Ishikawa (cell line): ENCODE data around the gene MERTK.

ENCODE experiments used
- CEBPB ChIP-seq: IDR thresholded peaks from 2 replicates; pipeline ENCODE4 v1.6.1; 2012
- CREB1 ChIP-seq: IDR thresholded peaks from 2 replicates; pipeline ENCODE4 v1.6.1; 2012; ENCODE audit warnings: low read depth
- EGR1 ChIP-seq: IDR thresholded peaks from 2 replicates; pipeline ENCODE4 v1.6.1; 2012
- EP300 ChIP-seq: IDR thresholded peaks from 2 replicates; pipeline ENCODE4 v1.6.1; 2012; ENCODE audit warnings: borderline replicate concordance
- FOXM1 ChIP-seq: IDR thresholded peaks from 2 replicates; pipeline ENCODE4 v1.6.1; 2012; ENCODE audit warnings: low read depth, borderline replicate concordance
- NFIC ChIP-seq: IDR thresholded peaks from 2 replicates; pipeline ENCODE4 v1.6.1; 2012
- RAD21 ChIP-seq: IDR thresholded peaks from 2 replicates; pipeline ENCODE4 v1.6.1; 2012; ENCODE audit warnings: low read depth
- TAF1 ChIP-seq: IDR thresholded peaks from 2 replicates; pipeline ENCODE4 v1.6.1; 2012; ENCODE audit warnings: low read depth, mild to moderate bottlenecking
- TCF12 ChIP-seq: IDR thresholded peaks from 2 replicates; pipeline ENCODE4 v1.6.1; 2012; ENCODE audit warnings: low read depth
- TEAD4 ChIP-seq: IDR thresholded peaks from 2 replicates; pipeline ENCODE4 v1.6.1; 2012
- YY1 ChIP-seq: IDR thresholded peaks from 2 replicates; pipeline ENCODE4 v1.6.1; 2012; ENCODE audit warnings: low read depth
- ZBTB7A ChIP-seq: IDR thresholded peaks from 2 replicates; pipeline ENCODE4 v1.6.1; 2012; ENCODE audit warnings: low read depth
- TF ChIP-seq, protein P1 (sequence below): IDR thresholded peaks from 2 replicates; pipeline ENCODE4 v1.6.1; 2012
- TF ChIP-seq, protein P2 (sequence below): IDR thresholded peaks from 2 replicates; pipeline ENCODE4 v1.6.1; 2012; ENCODE audit warnings: low read depth, mild to moderate bottlenecking
- TF ChIP-seq, protein P3 (sequence below): IDR thresholded peaks from 2 replicates; pipeline ENCODE4 v1.6.1; 2012

MERTK gene

GRCh38 chr2:111951486-111951885, 53.1 kb downstream of the MERTK start:
- TF ChIP-seq EGR1: no peak
- TF ChIP-seq, protein P1, sequence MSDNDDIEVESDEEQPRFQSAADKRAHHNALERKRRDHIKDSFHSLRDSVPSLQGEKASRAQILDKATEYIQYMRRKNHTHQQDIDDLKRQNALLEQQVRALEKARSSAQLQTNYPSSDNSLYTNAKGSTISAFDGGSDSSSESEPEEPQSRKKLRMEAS: no peak
- no peak for TF ChIP-seq TCF12
- TF ChIP-seq TAF1: no peak
- TF ChIP-seq TEAD4: no peak
- no peak for TF ChIP-seq NFIC
- TF ChIP-seq, protein P2, sequence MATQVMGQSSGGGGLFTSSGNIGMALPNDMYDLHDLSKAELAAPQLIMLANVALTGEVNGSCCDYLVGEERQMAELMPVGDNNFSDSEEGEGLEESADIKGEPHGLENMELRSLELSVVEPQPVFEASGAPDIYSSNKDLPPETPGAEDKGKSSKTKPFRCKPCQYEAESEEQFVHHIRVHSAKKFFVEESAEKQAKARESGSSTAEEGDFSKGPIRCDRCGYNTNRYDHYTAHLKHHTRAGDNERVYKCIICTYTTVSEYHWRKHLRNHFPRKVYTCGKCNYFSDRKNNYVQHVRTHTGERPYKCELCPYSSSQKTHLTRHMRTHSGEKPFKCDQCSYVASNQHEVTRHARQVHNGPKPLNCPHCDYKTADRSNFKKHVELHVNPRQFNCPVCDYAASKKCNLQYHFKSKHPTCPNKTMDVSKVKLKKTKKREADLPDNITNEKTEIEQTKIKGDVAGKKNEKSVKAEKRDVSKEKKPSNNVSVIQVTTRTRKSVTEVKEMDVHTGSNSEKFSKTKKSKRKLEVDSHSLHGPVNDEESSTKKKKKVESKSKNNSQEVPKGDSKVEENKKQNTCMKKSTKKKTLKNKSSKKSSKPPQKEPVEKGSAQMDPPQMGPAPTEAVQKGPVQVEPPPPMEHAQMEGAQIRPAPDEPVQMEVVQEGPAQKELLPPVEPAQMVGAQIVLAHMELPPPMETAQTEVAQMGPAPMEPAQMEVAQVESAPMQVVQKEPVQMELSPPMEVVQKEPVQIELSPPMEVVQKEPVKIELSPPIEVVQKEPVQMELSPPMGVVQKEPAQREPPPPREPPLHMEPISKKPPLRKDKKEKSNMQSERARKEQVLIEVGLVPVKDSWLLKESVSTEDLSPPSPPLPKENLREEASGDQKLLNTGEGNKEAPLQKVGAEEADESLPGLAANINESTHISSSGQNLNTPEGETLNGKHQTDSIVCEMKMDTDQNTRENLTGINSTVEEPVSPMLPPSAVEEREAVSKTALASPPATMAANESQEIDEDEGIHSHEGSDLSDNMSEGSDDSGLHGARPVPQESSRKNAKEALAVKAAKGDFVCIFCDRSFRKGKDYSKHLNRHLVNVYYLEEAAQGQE: no peak
- no peak for TF ChIP-seq ZBTB7A
- TF ChIP-seq CREB1: no peak
- no peak for TF ChIP-seq CEBPB

DNA sequence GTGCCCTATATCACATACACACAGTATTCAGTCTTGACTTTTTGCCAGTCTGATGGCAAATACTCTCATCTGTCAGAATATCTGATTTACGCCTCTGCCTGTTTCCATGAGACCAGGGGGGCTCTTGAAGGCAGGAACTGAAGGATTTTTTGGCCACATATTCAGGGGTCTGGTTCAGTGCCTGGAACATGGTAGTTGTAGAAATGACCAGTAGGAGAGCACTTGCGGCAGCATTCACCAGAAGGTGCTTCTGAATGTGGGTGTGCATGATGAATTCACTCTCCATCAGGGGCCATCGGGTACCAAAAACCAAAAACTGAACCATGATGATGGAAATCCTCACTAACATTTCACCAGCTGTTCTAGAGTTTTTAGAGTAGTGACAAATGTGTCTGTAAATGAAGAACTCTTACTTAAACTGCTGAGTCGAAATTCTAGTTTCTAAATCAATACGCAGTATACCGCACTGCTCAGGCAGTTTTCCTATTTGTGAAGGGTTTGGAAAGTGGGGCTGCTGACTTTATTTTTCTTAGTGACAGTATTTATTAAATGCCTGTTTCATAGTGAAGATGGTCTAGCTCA, 54.6 kb downstream of the MERTK start:
- no peak for TF ChIP-seq EP300

DNA sequence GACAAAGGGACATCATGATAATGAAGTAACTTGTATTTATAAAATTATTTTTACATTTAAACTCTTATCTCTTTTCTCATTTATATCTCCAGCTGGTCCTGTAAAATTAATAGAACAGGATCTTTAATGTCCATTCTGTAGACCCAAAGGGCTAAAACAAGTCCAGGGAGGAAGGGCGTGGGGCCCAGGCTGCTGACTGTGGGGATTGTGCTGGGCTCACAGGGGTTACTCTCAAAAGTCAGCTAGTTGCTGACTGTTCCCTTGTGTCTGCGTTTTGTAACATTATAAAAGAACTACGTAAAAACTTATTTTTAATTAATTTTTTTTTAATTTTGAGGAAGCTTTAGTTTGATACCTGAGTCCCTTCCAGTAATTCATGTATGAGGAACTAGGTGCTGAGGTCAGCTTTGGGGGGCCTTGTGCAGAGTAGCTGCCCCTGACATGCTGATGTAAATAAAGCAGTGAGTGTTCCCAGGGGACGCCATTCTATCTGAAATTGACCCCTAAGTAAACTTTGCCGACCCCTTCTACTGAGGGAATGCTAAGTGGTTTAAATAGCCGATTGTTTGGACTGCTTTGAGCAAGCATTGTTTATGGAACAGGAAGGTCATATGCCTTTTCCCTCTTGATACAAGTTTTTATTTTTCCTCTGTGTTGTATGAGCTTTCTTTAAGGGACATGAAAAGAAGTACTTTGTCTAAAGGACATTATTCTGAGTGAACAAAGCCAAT, 56.4 kb downstream of the MERTK start:
- TF ChIP-seq, protein P3, sequence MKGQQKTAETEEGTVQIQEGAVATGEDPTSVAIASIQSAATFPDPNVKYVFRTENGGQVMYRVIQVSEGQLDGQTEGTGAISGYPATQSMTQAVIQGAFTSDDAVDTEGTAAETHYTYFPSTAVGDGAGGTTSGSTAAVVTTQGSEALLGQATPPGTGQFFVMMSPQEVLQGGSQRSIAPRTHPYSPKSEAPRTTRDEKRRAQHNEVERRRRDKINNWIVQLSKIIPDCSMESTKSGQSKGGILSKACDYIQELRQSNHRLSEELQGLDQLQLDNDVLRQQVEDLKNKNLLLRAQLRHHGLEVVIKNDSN: no peak
- TF ChIP-seq EP300: no peak
- TF ChIP-seq EGR1: no peak
- TF ChIP-seq NFIC: no peak
- no peak for TF ChIP-seq CREB1
- no peak for TF ChIP-seq TEAD4

DNA sequence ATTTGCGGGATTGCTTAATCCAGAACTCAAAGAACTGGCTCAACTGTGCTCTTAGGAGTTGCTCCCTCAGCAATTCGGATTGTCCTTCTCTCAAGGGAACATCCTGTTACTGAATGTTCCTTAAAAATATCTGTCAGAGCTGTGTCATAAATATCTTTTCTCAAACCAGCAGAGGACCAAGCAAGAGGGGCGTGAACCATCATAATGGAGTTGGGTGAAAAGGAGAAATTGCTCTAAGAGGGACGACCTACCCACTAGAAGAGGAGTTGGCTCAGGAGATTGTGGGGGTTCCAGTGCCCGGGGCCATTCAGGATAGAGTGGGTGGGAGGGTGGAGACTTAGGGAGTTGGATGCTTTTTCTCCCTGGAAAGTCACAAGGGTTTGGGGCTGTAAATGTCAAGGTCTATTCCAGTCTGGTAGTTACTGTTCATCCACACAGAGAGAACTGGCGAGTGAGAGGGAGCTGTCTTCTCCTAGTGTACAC, 59.5 kb downstream of the MERTK start:
- TF ChIP-seq CEBPB (no peak), TCF12 (no peak), YY1 (no peak), CREB1 (no peak), TEAD4 (no peak), EGR1 (no peak), NFIC (no peak), TAF1 (no peak), RAD21 (no peak), ZBTB7A (no peak), EP300 (no peak), FOXM1 (no peak)
- TF ChIP-seq, protein P1: no peak
- TF ChIP-seq, protein P3: no peak
- TF ChIP-seq, protein P2: no peak

GRCh38 chr2:111958901-111959300, 60.5 kb downstream of the MERTK start:
- TF ChIP-seq, protein P1: no peak
- no peak for TF ChIP-seq TCF12

DNA sequence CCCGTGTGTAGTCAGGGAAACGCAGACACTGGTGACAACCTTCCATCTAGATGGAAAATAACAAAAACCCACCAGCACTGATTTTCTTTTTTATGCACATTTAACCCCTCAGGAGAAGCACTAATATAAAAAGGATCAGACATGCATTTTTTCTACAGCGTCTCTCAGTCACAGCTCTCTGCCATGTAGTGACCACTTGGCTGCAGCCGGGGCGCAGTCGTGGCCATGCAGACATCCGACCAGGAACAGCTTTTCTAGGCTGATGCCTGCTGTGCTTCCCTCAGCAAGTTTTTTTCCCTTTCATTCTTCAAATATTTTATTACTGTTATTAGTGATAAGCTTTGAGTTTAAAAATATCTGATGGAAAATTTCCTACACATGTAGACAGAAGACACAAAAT, 63.3 kb downstream of the MERTK start:
- TF ChIP-seq, protein P2: no peak
- TF ChIP-seq, protein P3: no peak
- TF ChIP-seq ZBTB7A: no peak
- TF ChIP-seq TAF1: no peak
- TF ChIP-seq RAD21: no peak
- TF ChIP-seq TCF12: no peak
- no peak for TF ChIP-seq NFIC
- no peak for TF ChIP-seq EP300
- TF ChIP-seq CREB1: no peak
- TF ChIP-seq YY1: no peak
- no peak for TF ChIP-seq CEBPB
- TF ChIP-seq TEAD4: no peak
- no peak for TF ChIP-seq FOXM1
- TF ChIP-seq, protein P1: no peak
- TF ChIP-seq EGR1: no peak
